HUDEP-2 (cell line): Measurements from ENCODE around the gene PTPRN2.

Experiments used
- DNase-seq, 76 experiments: peaks; one replicate each; lab custom pipeline; 2025; ENCODE audit not compliant: unreplicated experiment in 76 of 76; lab: John Stamatoyannopoulos, UW

The PTPRN2 gene

DNA sequence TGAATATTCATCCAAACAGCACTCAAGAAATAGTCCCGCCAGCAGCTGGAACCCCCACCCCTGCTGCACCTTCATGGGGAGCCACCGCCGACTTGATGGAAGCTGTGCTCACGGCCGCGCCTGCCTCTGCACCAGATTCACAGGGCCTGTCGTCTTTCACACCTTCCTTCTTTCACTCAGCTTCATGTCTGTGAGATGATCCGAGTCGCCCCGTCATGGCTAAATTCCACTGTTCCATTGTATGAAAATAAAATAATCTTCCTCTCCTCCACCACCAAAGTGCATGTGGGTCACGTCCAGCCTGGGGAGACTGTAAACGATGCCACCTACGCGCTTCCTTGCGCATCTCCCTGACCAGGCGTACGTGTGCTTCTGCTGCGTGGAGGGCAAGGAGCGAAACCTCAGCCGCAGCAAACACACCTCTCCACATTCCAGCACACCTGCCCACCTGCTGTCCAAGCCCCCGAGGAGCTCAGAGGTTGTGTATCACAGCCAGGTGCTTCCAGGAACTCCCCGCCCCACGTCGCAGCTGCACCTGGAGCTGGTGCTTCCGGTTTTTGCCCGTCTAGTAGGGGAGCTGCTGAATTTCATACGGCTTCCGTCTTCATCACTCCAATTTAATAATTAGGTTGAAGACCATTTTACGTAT, 137.0 kb downstream of the PTPRN2 start:
- DNase-seq: no peak

DNA sequence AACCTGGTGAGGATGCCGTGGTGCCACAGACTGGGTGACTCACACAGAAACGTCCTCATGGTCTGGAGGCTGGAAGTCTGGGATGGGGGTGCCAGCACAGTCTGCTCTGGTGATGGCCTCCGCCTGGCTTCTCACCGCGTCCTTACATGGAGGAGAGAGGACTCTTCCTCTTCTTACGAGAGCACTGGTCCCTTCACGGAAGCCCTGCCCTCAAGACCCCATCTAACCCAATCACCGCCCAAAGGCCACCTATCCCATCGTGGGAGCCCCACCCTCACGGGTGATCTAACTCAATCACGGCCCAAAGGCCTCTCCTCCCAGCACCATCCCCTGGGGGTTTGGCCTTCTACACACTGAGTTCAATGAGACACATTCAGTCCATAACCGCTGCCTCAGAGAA, 137.7 kb downstream of the PTPRN2 start:
- no peak for DNase-seq

DNA sequence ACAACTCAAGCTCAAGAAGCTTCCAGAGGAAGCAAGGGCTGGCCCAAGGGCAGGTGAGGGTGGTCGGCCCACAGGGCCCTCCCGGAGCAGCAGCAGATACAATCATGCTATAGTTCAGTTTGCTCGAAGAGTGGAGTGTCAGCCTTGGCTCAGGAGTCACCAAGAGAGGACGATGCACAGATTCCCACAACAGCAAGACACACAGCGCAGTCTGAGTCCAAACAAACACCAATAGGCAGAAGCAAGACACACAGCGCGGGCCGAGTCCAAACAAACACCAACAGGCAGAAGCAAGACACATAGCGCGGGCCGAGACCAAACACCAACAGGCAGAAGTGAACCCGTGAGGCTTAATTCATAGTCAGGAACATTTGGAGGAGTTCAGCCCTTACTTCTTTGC, 138.4 kb downstream of the PTPRN2 start:
- no peak for DNase-seq

DNA sequence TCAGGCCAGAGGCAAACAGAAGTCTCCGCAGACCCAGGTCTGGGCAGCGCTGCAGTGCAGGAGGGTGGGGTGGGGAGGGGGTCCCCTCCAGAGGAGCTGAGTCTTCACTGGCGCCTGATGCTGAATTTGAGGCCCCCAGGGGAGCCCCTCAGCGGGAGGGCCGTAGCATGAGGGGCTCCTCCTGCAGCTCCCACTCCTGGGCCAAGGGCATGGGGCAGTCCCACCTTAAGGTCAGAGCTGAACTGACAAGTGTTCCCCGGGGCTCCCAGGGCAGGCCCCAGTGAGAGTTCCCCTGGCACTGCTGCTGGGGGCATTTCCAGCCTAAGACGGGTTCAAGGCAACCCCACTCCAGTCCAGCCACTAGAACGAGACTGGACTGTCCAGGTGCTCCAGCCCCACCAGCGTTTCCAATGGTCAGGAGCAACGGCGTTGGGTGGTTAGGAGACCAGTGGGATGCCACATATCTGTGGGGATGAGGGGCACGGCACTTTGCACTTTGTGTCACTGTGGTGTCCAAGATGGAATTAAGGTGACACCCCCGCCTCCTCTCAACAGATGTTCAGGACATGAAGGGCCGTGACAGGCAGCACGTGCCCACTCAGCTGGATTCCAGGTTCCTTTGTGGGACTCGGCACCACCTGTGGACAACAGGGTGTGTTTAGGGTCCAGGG, 139.1 kb downstream of the PTPRN2 start:
- DNase-seq: no peak

DNA sequence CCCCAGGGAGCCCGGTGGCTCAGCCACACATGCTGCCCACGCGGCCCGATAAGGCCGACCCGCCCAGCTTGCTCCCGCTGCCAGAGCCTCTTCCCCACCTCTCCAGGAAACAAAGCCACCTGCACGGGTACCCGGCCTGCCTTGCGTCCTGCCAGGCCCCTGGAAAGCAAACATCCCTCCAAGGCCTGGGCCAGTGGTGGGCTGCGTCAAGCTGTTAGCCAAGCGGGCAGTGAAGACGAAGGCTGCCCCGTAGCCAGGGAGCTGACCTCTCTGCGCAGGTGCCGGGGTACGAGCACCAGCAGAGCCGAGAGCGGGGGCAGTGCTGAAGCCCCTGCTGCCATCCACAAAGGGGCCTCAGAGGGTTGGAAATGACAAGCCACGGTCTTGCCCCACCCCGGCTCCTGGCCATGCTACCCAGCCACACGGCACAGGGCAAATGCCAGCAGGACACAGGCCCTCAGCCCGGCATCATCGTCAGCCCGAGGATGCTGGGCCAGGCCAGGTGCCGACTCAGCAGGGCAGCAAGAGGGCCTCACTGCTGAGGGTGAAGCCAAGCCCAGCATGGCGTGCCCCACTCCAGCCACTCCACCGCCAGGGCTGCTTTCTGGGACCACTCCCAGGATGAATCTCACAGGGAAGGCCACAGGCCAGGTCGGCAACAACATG, 140.0 kb downstream of the PTPRN2 start:
- no peak for DNase-seq

DNA sequence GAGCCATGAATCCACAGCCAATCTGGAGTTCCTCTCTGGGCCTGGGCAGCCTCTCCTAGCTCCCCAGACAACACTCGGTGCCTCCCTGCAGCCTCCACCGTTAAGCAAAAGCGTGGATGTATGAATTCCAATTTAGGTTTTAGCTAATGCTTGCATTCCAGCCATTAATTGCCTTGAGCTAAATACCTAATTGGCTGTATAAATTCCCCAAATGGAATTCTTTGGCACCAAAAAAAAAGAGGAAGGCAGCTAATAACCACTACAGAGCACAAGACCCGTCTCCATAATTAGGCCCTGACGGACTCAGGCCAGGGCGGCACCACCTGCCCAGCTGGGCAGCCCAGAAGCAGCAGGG, 140.5 kb downstream of the PTPRN2 start:
- no peak for DNase-seq

DNA sequence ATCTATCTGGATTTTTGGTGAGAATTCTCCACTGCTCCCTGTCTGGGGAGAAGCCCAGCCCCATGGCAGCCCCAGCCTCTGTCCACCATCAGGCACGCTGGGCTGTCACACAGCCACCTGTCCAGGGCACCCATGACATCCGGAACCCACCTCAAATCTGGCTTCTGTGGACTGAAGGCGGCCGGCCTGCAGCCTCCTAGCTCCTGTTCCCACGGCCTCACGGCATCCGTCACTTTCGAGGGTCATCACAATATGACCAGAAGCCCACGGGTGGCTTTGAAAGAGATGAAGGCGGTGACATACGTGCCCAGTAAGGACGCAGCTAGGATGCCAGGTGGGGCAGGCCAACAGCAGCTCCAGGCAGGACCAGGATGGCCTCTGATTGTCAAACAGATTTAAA, 140.9 kb downstream of the PTPRN2 start:
- no peak for DNase-seq

DNA sequence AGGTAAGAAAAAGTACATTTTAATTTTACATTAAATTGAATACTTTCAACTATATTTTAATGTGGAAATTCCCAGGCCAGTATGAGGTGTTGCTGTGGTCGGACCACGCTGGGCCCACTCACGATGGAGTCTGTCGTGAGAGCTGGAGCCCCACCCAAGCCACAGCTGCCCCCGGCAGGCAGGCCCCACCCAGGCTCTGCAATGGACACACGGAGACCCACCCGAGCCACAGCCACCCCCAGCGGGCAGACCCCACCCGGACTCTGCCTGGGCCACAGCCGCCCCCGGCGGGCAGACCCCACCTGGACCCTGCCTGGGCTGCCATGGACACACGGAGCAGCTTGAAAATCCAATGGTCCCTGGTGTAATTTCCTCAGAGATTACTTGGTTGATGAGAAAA, 141.3 kb downstream of the PTPRN2 start:
- no peak for DNase-seq

DNA sequence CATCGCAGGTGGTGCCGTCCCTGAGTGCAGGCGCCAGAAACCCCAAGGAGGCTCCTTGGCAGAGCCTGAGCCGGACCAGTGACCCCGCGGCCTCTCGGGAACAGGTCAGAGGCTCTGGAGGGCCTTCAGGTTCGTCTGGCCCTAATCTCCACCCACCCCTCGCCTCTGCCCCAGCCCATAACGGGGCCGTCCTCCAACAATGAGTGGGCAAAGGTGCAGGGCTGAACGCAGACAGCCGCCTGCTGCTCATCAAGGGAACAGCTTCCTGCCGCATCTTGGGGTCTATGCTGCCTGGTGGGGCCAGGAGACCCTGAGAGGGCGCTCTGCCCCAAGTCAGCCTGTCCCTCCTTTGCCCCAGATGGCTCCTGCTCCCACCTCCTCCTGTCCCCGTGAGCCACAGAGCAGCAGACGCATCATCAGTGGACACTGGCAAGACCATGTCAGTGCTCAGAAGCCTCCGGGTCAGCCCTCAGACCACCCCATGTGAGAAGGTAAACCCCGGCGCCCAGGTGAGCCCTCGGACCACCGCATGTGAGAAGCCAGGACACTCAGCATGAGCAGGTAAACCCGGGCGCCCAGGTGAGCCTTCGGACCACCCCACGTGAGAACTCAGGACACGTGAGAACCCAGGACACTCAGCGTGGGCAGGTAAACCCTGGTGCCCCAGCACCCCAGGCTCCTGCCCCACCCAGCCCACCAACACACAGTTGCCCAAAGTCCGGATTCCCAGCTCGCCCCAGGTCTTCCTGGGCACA, 142.0 kb downstream of the PTPRN2 start:
- DNase-seq: no peak

DNA sequence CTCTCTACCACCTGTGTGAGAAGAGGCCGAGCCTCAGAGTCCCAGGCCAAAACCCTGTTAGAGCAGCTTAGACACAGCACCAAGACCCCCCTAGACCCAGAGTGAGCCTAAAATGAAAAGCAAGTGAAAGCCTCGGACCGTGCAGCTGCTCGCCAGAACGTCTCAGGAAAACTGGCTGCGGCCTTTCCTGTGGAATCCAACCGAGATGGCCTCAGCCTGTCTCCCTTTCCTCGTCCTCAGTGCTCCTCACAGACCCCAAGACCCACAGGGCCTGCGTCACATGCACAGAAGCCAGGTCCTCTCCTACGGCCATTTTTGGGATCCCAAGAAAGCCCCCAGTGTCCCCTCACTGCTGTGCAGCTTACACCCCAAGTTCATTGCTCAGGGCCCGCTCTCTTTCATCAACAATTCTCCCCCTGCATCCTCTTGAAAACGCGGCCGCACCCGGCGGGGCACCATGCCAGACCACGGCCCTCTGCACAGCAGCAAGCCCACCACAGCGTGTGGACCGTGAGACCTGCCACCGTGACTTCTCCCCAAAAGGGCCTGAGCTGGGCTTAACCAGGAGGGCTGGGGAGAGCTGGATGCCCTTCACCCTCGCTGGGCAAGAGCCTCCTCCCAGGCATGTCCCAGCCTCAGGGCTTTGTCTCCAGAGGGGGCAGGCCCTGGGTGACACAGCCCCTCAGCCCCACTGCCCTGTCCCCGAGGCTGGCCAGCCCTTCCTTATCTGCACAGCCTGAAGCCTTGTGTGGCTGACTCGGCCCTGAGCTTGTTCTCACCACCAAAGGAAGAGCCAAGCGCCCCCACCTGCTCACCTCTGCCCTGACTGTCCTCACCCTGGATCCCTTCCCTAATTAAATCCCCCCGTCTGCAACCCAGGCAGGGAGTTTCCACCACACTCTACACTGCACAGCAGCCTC, 142.9 kb downstream of the PTPRN2 start:
- no peak for DNase-seq

DNA sequence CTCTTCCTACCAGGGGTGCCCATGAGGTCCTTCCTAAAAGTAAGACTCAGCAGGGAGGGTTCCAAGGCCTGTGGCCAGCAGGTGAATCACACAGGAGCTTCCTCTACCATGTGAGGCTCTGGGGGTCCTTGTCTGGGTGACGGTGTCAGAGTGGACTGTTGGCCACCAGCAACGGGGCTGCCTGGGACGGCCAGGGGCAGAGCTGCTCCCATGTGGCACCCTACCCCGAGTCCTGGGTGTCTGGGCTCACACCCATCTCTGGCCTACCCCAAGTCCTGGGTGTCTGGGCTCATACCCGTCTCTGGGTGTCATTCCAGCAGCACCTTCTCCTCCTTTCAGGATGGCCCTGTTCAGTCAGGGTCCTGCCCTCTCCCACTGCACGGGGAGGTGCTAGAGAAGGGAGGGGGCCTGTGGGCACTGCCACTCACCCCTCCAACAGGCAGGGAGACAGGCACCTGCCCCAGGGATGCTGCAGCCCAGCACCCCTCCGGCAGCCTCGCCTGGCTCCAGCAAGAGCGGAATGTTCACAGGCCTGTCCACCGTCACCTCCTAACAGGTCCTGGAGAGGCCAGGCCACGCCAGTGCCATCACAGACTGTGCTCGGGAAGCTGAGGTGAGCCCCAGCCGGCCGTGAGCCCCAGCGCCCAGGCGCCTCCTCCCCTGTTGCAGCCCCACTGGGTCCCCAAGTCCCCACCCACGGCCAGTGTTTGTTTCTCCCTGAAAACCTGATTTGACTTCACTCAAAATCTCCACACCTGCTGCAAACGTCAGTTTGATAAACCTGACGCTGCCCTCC, 143.7 kb downstream of the PTPRN2 start:
- no peak for DNase-seq

DNA sequence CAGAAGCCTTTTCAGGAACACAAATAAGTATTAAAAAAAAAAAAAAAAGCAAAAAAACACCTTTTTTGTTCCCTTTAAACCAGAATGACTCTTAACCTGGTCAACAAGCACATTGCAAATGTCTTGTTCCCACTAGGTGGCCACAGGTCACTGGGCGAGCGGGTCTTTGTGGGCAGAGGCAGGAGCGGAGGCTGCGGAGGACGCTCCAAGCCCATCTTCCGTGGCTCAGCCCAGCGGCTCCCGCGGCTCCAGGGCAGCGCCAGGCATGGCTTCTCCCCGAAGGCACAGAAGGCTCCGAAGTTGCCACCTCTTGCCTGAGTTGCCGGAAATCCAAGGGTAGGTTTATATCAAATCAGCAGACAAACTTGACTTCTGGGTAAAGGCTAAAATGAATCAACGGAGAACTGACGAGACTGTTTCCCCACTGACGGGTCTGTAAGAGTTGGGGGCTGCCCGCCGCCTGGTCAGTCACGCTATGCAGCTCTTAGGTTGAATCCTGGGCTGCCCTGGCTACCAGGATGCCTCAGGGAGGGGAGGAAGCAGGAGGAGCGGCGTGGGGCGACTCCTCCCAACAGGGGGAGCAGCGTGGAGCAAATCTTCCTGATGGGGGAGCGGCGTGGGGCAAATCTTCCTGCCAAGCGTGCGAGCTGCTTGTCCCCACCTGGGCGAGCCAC, 144.5 kb downstream of the PTPRN2 start:
- DNase-seq: no peak

DNA sequence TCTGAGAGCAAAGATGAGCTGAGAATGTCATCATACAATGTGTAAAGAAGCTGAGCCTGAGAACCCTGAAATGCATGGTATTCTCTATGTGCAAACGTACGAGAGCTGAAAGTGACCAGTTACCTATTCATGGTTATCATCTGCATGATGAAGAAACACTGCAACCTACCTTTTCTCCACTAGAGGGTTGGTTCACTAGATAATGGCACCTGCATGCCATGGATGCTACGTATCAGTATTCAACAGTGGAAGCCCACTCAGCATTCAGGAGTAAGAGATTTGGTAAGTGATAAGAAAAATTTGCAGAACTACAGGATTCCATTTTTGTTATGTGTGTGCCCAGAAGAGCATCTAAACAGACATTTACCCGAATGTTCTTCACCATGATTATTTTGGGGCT, 145.4 kb downstream of the PTPRN2 start:
- no peak for DNase-seq

DNA sequence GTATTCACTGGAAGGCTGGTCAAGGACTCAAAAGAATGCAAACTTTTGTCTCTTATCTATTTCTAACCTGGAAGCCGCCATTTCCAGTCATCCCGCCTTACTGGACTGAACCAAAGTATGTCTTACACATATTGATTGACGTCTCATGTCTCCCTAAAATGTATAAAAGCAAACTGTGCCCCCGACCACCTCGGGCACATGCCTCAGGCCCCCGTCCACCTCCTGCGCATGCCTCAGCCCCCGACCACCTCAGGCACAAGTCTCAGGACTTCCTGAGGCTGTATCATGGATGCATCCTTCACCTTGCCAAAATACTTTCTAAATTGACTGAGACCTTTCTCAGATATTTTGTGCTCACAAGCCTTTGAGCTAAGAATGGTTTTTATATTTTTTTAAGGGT, 148.6 kb downstream of the PTPRN2 start:
- no peak for DNase-seq

DNA sequence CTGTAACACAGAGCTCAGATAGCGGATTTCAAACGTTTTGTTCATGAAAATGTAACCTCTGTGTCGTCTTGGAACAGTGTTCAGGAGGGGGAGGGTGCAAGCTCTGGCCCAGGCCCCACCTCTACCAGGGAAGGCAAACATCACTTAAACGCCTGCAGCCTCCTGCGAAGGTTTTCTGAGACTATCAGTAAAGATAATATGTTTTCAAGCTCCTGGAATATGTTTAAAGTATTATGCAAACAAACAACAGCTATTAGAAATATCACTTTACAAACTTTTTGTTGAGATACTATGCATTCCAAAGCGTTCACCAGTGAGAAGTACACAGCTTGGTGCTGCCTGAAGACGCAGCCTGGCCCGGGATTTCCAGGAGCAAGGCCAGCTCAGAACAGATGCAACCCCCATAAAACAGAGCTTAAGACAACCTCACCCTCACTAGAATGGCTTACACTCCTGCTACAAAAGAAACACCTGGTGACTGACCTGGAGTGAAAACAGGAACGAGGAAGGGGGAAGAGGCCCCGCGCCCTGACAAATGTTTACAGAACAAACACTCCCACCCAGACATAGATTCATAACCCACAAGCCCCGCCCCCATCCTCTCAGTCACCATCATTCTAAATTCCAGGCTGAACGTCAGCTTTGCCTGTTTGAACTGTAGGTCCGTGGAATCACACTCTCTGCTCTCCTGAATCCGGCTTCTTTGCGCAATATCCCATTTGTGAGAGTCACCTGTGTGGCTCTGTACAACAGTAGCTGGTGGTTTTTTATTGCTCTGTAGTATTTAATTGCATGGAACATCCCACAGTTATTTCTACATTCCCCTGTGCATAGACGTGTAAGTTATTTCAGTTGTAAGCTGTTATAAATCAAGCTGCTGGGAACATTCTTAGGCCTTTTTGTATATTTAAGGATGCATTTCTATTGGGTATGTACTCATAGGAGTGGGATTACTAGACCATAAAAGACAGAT, 155.0 kb downstream of the PTPRN2 start:
- no peak for DNase-seq

DNA sequence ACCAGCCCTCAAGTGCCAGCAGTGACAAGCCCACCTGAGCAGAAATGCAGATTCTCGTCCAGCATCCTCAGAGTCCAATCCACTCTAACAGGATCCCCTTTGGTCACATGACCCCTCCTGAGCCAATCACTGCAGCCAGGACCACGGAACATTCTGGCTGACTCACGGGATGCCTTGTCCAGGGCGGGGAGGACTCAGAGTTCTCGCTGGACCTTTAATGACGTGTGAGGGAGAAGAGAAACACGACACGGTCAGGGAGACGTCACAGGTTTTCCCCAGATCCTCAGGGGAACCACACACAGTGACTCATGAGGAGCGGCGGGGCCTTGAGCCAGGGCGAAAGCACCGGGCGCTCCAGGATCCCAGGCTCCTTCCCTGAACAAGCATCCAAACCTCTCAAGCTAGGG, 155.7 kb downstream of the PTPRN2 start:
- DNase-seq: no peak

DNA sequence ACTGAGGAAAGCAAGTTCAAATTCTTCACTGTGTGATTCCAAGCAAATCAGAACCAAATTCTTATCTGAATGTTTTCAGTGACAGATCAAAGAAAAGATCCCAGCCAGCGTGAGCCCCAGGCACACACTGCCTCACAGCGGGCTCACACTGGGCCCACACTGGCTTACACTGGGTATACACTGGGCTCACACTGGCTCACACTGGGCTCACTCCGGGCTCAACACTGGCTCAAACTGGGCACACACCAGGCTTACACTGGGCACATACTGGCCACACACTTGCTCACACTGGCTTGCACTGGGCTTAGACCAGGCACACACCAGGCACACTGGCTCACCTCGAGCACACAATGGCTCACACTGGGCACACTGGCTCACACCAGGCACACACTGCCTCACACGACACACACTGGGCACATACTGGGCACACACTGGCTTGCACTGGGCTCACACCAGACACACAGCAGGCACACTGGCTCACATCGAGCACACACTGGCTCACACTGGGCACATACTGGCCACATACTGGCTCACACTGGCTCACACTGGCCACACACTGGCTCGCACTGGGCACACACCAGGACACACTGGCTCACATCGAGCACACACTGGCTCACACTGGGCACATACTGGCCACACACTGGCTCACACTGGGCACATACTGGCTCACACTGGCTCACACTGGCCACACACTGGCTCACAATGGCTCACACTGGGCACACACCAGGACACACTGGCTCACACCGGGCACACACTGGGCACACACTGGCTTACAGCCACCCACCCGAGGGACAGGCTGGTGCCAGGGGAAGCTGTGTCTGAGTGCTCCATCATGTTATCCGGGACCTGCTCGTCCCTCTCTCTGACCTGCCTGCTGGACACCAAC, 156.3 kb downstream of the PTPRN2 start:
- DNase-seq: no peak
